Measurements from ENCODE around the gene GOLGA6A.
"Not testable (repeated sequence)": the region's sequence is repeated elsewhere in the genome, so short reads cannot be mapped to it uniquely, and the experiment has no call there.

GOLGA6A gene

GRCh38 chr15:74099963-74100733, 17.8 kb upstream of the GOLGA6A start:
- not testable (repeated sequence) for DNase-seq

DNA sequence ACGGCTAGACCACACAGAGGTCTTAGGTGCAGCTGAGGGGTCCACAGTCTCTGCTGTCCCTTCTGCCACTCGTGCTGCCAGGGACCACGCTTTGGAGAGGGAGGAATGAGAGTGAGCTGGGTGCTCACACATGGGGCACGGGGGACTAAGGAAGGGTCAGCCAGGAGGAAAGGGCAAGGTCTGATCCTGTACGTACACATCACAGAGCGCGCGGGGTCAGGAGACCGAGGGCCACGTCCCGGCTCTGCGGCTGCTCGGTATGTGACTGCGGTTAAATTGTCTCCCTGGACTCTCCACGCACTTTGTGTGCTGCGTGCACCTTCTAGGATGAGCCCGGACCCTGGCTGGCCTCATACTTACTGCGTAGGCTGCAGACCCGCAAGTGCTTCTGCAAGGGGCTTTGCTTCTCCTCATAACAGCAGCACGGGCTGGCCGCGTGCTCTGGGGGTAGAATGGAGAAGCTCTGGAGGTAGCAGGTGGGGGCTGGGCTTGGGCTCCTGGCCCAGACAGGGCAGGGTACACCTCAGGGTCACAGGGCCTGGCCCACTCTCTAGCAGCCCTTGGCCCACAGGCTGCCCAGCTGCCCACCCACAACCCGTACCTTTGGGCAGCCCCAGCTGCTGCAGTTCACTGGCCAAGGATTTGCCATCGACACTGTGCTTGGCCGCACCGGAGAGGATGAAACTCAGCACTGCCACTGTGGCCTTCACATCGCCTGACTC, 14.6 kb upstream of the GOLGA6A start:
- not testable (repeated sequence) for DNase-seq

- not testable (repeated sequence) for DNase-seq
Observed at GRCh38 chr15:74095610-74096009, 13.3 kb upstream of the GOLGA6A start.

DNA sequence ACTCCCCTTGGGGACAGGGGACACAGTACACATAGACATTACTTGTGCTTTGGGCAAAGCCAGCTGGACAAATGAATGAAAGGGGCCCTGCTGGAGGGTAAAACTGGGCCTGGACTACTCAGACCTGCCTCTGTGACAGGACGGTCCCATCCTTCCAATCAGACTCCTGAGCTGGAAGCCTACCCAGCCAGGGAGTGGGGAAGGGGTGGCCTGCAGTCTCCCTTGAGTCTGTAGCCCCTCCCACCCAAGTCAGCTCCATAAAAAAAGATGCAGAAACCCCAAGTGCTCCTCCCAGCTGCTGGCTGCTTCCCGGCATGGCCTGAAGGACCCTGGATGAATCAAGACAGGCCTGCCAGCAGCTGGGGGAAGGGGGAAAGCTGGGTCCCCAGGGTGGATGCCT, 12.2 kb upstream of the GOLGA6A start:
- DNase-seq: not testable (repeated sequence)

DNA sequence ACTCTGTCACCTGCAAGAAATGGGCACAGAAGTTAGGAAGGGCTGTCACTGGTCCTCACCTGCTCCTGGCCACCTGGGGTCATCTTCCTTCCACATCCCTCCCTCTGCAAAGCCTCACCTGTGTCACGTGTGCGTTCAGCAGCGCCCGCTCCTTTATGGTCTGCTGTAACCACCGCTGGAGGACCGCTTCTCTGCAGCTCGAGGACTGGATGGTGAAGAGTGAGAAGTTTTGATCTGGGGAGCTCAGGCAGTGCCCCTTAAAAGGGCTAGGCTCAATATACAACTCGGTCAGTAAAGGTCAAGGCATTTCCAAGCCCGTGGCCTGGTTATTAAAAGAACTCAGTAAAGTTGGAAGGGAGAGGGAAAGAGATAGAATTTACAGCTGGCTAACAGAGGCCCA, 6.6 kb downstream of the GOLGA6A start:
- DNase-seq: not testable (repeated sequence)

DNA sequence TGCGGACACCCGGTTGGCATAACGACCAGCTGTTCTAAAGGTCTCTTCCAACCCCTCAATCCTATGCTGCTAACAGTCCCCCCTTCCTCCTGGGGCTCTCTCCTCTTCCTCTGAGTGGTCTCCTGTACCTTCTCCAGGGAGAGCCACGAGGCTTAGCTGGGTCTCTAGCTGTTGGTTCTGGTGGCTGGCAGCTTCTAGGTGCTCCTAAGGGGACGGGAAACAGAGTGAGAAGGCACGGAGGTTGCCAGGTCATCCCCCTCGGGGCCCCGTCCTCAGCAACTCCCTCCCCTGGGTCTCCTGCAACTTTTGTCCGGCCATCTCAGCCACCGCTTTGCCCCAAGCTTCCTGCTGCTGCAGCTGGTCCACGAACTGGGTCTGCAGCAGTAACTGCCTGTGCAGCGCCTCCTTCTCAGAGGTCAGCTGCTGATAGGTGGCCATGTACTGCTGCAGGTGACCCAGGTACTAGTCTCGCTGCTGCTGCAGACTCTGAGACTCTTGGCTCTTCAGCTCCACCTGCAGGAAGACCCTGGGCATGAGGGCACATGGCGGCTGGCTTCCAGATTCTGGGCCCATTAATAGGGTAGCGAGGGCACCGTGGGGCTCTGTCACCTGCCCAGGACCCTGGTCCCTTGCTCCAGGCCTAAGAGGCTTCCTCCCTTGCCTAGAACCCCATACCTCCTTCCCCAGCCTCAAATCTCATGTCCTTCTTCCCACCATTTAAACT, 9.6 kb downstream of the GOLGA6A start:
- not testable (repeated sequence) for DNase-seq

DNA sequence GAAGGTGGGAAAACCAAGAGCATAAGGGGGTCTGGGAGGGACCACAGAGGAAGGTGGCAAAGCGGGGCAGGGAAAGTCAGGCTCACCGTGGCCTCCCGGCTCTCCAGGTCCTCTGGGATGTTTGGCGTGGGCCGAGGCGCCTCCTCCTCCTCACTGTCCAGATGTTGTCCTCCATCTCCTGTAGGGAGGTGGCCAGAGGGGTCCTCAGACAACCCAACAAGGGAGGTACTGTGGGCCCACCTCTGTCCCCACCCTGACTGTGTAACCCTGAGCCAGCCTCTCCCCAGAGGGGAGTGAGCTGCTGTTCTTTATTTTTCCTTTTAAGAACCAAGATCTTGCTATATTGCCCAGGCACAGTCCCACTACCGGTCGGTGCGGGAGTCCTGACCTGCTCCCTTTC, 10.2 kb downstream of the GOLGA6A start:
- DNase-seq: not testable (repeated sequence)

DNA sequence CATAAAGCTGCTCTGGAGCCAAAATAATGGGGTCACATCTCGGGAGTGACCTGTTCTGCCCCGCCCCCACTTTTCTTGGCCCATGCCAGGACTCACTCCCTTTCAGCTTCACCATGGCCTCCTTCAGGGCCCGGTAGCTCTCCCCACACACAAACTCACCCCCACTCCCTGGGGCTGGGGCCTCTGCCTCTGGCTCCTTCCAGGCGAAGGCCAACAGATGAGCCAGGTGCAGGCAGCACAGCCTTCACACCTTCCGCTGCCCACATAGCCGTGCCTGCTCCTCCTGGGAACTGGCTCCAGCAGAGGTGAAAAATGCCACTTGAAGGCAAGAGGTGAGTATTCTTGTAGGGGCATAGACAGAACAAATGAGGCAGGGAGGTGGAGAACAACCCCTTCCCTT, 10.7 kb downstream of the GOLGA6A start:
- DNase-seq: not testable (repeated sequence)

GRCh38 chr15:74065684-74066411, 16.5 kb downstream of the GOLGA6A start:
- not testable (repeated sequence) for DNase-seq

GRCh38 chr15:74064822-74065221, 17.5 kb downstream of the GOLGA6A start:
- DNase-seq: not testable (repeated sequence)

DNA sequence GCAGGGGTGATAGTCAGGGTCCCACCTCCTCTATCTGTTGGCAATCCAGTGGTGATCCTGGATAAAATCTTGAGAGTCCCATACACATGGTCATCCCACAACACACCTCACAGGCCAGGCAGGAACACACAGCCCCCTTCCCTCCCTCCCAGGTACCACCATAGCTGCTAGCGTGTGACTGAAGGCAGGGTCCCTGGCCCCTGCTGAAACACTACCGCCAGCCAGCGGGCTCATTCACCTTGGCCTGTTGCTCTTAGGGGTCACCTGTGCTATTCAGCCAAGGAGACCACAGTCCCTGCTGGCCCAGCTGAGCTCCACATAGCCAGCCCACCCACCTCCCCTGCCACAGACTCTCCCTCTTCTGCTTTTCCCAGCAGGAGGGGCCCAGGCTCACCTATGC, 18.2 kb downstream of the GOLGA6A start:
- DNase-seq: not testable (repeated sequence)

DNA sequence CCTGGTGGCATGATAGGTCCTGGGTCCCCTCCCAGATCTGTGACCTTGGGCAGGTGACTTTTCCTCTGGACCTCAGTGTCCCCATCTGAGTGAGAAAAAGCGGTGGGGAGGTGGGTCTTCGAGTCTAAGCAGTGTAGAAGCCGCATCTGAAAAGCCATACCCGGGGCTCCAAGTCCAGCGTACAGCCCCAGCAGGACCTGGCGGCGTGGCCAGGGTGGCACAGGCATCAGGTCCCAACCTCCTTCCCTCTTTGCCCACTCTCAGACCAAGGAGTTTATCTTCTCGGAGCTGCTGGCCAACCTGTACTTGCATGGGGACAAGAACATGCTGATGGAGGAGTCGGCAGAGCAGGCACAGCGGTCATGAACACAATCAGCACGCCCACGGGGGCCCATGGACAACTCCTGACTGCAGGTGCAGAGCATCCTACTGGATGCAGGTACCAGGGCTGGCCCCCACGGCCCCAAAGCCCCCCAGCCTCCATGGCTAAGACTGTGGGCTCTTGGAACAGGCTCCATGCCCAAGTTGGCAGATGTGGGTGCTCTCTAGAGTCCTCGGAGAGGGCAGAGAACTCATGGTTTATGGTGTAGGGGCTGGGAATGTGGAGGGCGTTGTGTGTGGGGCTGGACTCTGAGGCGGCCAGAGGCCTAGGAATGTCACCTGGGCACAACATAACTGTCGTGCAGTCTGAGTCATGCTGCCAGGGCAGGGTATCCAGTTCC, 18.8 kb downstream of the GOLGA6A start:
- not testable (repeated sequence) for DNase-seq

GRCh38 chr15:74062671-74063070, 19.7 kb downstream of the GOLGA6A start:
- DNase-seq: no peak

- no peak for DNase-seq
Observed at GRCh38 chr15:74062236-74062635, 20.1 kb downstream of the GOLGA6A start.

DNA sequence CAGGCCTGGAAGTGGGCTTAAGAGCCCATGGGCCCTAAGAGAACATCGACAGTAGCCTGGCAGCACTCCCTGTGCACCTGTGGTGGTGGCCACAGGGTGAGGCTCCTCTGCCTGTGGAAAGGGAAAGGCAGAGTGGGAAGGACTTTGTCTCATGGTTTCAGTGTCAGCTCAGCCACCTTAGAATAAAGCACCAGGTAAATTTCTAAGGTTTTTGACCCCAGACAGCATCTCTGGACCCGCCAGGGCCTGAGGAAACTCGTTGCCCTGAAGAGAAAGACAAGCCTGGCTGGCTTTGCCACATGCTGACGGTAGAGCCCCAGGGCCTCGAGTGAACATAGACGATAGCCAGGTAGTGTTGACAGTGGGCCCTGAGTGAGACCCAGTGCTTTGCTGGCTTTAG, 22.1 kb downstream of the GOLGA6A start:
- DNase-seq: no peak

DNA sequence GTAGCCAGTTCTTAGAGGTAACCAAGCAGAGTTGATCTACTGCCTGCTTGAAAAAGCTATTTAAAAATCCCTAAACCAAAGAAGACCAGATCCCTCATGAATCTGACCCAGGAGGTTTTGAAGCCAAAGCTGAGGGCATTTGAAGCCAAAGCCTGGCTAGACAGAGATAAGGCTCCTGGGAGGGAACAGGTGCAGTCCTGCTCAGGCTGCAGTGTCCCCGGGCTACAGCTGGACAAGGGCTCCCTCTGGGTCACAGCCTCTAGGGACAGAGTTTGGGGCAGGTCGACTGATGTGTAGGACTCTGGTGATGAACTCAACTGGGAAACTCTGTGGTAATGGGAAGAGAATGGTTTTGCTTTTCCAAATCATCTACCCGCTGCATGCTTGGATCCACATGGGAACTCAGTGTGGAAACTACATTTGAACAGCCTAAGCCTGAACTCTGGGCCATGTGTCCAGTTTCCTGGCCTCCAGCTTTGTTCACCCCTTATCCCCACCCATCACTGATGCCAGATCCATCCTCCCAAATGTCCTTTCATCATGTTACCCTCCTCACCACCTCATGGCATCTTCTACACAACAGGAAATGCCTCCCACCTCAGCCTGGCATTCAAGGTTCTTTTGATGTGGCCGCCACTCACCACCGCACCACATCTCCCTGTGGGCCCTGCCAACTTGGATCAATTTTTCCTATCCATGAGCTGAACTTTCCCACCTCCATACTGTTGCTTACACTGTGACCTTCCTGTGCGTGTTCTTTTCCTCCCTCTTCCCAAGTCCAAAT, 23.1 kb downstream of the GOLGA6A start:
- not testable (repeated sequence) for DNase-seq

GRCh38 chr15:74056330-74056729, 26.0 kb downstream of the GOLGA6A start:
- not testable (repeated sequence) for DNase-seq

GRCh38 chr15:74055804-74056203, 26.5 kb downstream of the GOLGA6A start:
- no peak for DNase-seq

DNA sequence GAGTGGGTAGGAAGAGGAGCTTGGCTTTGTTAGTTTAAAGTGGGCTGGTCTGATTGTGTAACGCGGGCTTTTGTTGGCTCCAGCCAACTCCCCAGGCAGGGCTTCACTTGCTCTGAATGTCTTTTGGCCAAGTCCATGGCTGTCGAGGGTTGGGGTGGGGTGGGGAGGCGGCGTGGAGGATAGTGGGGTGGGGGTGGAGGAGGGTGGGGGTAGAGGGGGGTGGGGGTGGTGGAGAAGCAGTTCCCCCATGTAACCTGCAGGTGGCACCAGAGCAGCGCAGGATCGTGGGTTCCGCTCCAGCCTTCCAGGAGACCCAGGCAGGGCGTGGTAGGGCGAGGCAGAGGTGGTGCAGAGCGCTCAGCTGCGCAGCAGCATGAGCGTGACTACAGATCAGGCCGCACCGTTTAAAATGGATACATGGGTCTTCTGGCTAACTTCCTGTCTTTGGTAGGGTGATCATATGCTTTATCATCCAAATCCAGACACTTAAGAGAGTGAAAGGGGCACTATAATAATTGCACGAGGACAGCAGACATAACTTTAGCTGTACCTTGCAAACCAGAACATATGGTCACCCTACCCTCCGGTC, 28.3 kb downstream of the GOLGA6A start:
- DNase-seq: peak; percentile 46

DNA sequence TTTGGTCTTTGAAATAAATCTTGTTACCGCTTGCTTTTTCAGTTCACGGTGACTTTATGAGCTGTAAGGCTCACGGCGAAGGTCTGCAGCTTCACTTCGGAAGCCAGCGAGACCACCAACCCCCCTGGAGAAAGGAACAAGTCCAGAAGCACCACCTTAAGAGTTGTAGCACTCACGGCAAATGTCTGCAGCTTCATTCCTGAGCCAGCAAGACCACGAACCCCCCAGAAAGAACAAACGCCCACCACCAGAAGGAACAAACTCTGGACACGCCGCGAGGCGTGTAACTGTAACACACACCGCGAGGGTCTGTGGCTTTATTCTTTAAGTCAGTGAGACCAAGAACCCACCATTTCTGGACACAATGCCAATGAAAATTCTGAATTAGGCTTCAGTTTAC, 28.8 kb downstream of the GOLGA6A start:
- DNase-seq: no peak
